A673 (cell line): ENCODE data around the gene CDC37L1.

Experiments used
- EZH2 ChIP-seq: fragments of 200-600 bp; sonication (generic); IDR thresholded peaks from 2 replicates; pipeline ENCODE4 v1.6.1; 2017; ENCODE audit warnings: borderline replicate concordance, low read depth, mild to moderate bottlenecking, mixed read lengths, antibody characterized with exemption, low read length; ENCODE audit not compliant: poor library complexity, severe bottlenecking
- TF ChIP-seq, protein P1 (sequence below): fragments of 300-800, 200-600 bp; sonication (generic); conservative IDR thresholded peaks from 2 replicates; pipeline ENCODE4 v1.5.1; 2017; ENCODE audit warnings: low read depth, mild to moderate bottlenecking, antibody characterized with exemption, low read length, moderate library complexity, mixed read lengths

DNA sequence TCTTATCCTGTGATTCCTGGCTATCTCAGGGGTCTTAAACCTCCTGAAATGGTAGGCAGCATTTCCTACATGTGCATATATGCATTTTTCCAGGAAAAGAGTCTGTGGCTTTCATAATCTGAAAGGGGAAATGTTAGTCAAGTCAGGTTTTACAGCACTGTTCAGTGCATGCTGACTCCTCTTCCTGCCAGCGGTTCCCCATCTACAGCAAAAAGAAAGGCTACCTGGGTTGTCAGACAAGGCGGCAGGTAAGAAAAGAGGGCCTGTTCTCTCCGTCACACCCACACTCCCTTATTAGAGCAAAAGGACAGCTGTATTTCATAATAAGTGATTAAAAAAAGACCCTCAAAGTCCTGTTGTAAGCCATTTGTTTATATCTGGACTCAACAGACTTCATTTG lies 8.8 kb upstream of the CDC37L1 start:
- TF ChIP-seq, protein P1, sequence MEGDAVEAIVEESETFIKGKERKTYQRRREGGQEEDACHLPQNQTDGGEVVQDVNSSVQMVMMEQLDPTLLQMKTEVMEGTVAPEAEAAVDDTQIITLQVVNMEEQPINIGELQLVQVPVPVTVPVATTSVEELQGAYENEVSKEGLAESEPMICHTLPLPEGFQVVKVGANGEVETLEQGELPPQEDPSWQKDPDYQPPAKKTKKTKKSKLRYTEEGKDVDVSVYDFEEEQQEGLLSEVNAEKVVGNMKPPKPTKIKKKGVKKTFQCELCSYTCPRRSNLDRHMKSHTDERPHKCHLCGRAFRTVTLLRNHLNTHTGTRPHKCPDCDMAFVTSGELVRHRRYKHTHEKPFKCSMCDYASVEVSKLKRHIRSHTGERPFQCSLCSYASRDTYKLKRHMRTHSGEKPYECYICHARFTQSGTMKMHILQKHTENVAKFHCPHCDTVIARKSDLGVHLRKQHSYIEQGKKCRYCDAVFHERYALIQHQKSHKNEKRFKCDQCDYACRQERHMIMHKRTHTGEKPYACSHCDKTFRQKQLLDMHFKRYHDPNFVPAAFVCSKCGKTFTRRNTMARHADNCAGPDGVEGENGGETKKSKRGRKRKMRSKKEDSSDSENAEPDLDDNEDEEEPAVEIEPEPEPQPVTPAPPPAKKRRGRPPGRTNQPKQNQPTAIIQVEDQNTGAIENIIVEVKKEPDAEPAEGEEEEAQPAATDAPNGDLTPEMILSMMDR, result no peak
- no peak for TF ChIP-seq EZH2
